ENCODE data around the gene NFATC3.

The NFATC3 gene

GRCh38 chr16:68234188-68235107, 149.3 kb downstream of the NFATC3 start:
- FAIRE-seq: no peak

- no peak for FAIRE-seq
Observed at GRCh38 chr16:68235108-68235886, 150.1 kb downstream of the NFATC3 start.

- no peak for FAIRE-seq
Observed at GRCh38 chr16:68235887-68236136, 150.6 kb downstream of the NFATC3 start, which contains the start of gene ESRP2. TSS of gene ESRP2 (minus strand) at chr16:68236127. CDS start at chr16:68236045, 82 bp downstream.

- no peak for FAIRE-seq
Observed at GRCh38 chr16:68236137-68236825, 151.1 kb downstream of the NFATC3 start.

- no peak for FAIRE-seq
Observed at GRCh38 chr16:68236826-68237242, 151.7 kb downstream of the NFATC3 start.

GRCh38 chr16:68237243-68238028, 152.3 kb downstream of the NFATC3 start:
- peak; percentile 93 for FAIRE-seq

- no peak for FAIRE-seq
Observed at GRCh38 chr16:68238029-68238345, 152.8 kb downstream of the NFATC3 start.

GRCh38 chr16:68242085-68242484, 156.9 kb downstream of the NFATC3 start:
- no peak for FAIRE-seq

GRCh38 chr16:68242926-68243858, 158.0 kb downstream of the NFATC3 start:
- no peak for FAIRE-seq

GRCh38 chr16:68244481-68244902, 159.3 kb downstream of the NFATC3 start:
- FAIRE-seq: no peak

GRCh38 chr16:68244903-68245853, 160.0 kb downstream of the NFATC3 start, which contains the start of gene PLA2G15:
TSS of gene PLA2G15 (plus strand) at chr16:68245373. CDS start at chr16:68245427, 54 bp downstream.
- no peak for FAIRE-seq

- FAIRE-seq: no peak
Observed at GRCh38 chr16:68246121-68246520, 161.0 kb downstream of the NFATC3 start.

GRCh38 chr16:68246666-68247065, 161.5 kb downstream of the NFATC3 start:
- FAIRE-seq: no peak

- FAIRE-seq: no peak
Observed at GRCh38 chr16:68247400-68247799, 162.2 kb downstream of the NFATC3 start.

- no peak for FAIRE-seq
Observed at GRCh38 chr16:68247932-68248331, 162.8 kb downstream of the NFATC3 start.

- no peak for FAIRE-seq
Observed at GRCh38 chr16:68249371-68249770, 164.2 kb downstream of the NFATC3 start.

GRCh38 chr16:68250951-68251350, 165.8 kb downstream of the NFATC3 start:
- no peak for FAIRE-seq

- FAIRE-seq: no peak
Observed at GRCh38 chr16:68251832-68252231, 166.7 kb downstream of the NFATC3 start.

- no peak for FAIRE-seq
Observed at GRCh38 chr16:68252383-68252782, 167.2 kb downstream of the NFATC3 start.

- FAIRE-seq: no peak
Observed at GRCh38 chr16:68253721-68254120, 168.6 kb downstream of the NFATC3 start.
